GM12874 (cell line): ENCODE measurements around the gene TICAM1.

Experiments used
- TF ChIP-seq, protein P1 (sequence below): IDR thresholded peaks from 2 replicates; pipeline ENCODE4 v1.5.1; 2011; ENCODE audit warnings: low read depth, mild to moderate bottlenecking, control low read depth, low read length, moderate library complexity; ENCODE audit not compliant: insufficient read depth

Gene TICAM1

DNA sequence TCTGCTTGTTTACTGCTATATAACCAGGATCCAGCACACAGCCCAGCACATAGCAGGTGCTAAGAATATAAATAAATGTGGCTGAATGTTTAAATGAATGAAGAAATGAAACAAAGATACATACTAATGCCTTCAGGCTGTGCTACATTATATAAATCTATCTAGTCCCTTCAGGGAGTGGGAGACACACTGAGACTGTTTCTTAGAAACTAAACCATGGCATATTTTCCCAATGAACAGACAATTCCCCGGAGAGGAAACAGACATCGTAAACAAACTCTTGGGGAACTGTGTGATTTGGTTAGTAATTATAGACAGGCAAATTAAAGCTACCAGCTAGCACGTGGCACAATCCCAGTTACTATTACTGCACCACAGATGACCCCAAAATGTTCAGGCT, 49.7 kb downstream of the TICAM1 start:
- TF ChIP-seq, protein P1, sequence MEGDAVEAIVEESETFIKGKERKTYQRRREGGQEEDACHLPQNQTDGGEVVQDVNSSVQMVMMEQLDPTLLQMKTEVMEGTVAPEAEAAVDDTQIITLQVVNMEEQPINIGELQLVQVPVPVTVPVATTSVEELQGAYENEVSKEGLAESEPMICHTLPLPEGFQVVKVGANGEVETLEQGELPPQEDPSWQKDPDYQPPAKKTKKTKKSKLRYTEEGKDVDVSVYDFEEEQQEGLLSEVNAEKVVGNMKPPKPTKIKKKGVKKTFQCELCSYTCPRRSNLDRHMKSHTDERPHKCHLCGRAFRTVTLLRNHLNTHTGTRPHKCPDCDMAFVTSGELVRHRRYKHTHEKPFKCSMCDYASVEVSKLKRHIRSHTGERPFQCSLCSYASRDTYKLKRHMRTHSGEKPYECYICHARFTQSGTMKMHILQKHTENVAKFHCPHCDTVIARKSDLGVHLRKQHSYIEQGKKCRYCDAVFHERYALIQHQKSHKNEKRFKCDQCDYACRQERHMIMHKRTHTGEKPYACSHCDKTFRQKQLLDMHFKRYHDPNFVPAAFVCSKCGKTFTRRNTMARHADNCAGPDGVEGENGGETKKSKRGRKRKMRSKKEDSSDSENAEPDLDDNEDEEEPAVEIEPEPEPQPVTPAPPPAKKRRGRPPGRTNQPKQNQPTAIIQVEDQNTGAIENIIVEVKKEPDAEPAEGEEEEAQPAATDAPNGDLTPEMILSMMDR = no peak

DNA sequence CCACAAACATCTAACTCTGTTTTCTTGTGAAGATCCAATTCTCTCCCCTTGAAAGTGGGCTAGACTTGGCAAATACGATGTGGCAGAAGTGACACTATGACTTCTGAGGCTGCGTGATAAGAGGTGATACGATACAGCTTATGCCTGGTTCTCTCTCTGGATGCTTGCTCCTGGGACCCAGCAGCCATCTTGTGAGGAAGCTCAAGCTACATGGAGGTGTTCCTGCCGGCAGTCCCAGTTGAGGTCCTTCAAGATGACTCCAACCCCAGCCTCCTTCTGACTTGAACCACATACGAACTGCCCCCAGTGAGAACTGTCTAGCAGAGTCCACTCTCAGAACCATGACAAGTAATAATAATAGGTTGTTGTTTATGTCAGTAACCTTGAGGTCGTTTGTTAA, 50.7 kb downstream of the TICAM1 start:
- TF ChIP-seq, protein P1 = no peak

DNA sequence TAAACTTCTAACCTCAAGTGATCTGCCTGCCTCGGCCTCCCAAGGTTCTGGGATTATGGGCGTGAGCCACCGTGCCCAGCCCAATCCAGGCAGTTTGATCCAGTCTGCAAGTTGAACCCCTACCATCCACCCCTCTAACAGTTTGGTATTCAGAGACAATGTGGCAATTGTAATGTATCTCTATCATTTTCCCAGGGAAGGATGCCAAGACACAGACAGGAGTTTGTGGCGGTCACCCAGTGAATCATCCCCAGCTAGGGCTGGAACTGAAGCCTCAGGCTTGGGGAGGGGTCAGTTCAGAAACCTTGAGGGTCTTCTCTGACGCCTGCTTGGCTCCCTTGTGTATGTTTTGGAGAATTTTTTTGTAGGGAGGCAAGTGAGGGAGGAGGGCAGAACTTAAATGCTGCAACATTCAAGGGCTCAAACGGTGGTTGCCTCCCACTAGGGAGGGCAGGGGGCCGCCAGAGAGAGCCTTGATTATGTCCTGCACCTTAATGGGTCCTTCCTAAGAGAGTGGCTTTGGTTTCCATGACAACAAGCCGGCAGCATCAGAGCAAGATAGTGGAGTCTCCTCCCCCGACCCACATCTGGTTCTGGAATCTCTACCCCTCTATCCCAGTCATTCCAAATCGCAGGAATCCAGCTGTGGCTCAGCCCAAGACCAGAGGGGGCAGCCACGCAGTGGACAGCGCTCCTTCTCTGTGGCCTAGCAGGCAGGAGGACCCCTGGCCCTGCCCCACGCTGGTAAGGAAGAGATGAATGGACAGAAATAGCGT, 54.9 kb downstream of the TICAM1 start:
- TF ChIP-seq, protein P1 = no peak

DNA sequence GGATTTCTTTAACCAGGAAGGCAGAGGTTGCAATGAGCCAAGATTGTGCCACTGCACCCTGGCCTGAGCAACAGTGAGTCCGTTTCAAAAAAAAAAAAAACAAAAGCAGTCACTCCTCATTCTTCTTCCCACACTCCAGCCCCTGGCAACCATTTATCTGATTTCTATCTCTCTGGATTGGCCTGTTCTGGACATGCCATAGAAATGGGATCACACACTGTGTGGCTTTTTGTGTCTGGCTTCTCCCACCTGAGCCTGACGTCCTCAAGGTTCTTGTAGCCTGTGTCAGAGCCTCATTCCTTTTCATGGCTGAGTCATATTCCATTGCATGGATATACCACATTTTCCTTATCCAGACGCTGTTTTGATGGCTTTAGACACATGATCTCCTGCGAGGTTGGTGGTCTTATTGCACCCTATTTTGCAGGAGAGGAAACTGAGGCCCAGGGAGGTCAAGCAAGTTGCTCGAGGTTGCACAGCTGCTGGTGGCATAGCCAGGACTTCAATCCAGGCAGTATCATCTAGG, 55.8 kb downstream of the TICAM1 start:
- TF ChIP-seq, protein P1 = no peak

DNA sequence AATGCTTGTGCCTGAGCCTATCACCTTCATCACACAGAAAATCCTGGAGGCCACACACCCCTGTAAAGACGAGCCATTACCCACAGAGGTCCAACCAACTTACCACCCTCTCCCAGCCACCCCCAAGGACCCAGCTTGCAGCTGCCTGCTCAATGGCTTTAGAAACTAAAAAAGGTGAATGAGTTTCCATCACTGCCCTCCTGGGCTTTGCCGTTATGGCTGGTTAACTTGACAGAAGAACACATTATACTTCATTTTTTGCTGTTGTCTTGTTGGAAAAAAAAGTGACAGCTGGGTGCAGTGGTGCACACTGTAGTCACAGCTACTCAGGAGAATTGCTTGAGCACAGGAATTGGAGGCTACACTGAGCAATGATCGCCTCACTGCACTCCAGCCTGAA, 57.4 kb downstream of the TICAM1 start:
- TF ChIP-seq, protein P1 = no peak

DNA sequence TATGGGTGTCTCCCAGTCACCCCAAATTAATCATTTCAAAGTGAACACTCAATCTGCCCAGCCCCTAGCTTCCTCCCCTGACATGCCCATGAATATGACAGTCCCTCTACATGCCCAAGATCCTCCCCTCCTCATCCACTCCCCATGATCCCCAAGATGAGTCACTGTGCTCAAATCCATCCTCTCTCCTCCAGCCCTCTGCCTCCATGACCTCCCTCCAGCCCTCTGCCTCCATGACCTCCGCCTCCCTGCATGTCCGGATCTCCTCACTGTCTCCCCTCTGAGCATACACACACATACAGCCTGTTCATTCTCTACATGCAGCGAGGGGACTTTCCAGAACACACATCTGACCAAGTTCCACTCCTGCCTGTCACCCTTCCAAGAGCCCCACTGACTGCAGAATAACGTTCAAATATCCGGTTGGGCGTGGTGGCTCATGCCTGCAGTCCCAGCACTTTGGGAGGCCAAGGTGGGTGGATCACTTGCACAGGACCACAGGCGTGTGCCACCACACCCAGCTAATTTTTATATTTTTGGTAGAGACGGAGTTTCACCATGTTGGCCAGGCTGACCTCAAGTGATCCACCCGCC, 58.4 kb downstream of the TICAM1 start:
- TF ChIP-seq, protein P1 = no peak

DNA sequence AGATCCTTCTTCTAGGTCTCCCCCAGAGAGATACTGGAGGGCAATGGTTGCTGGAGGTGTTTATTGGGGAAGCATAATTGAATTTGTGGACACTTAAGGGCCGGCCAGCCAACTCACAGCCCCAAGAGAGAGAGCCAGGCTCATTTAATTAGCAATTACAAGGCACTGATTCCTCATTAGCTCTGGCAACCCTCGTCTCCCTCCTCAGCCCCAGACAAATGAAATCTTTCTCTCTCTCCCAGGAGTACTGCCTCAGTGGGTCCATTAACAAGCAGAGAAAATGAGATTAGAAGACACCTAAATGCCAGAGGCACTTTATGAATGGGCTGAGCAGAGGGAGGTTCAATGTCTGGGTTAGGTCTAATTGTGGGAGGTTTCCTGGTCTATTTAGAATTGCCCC, 58.9 kb downstream of the TICAM1 start:
- TF ChIP-seq, protein P1 = no peak
